Mammary epithelial cell (primary cell): Measurements from ENCODE around the gene NUP188.
"Not testable (repeated sequence)": the region's sequence is repeated elsewhere in the genome, so short reads cannot be mapped to it uniquely, and the experiment has no call there.

ENCODE experiments used
- CTCF ChIP-seq, 2 donors: IDR thresholded peaks in 1 of 2; conservative IDR thresholded peaks in 1 of 2; 2 replicates each; pipeline ENCODE4 v1.5.1; 2011 to 2012; ENCODE audit warnings: inconsistent platforms in 2 of 2, low read length in 2 of 2, mild to moderate bottlenecking in 2 of 2, control low read depth in 1 of 2, low read depth in 1 of 2; ENCODE audit not compliant: insufficient read depth in 1 of 2; ENCODE audit errors: extremely low read depth in 1 of 2
- EZH2 ChIP-seq: IDR thresholded peaks from 2 replicates; pipeline ENCODE4 v1.6.1; 2012; ENCODE audit warnings: low read length, inconsistent platforms, borderline replicate concordance

DNA sequence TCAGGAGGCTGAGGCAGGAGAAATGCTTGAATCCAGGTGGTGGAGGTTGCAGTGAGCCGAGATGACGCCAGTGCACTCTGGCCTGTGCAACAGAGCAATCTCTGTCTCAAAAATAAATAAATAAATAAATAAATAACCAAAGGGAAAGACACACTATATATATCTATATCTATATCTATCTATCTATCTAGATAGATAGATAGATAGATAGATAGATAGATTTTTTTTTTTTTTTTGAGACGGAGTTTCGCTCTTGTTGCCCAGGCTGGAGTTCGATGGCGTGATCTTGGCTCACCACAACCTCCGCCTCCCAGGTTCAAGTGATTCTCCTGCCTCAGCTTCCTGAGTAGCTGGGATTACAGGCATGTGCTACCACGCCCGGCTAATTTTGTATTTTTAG, 13.9 kb downstream of the NUP188 start:
- not testable (repeated sequence) for TF ChIP-seq CTCF (conservative IDR thresholded peaks at IDR 0.05 in 1 of 2, IDR thresholded peaks at IDR 0.05 in 1 of 2; ENCODE audit: extremely low read depth in 1 of 2, insufficient read depth in 1 of 2, low read depth in 1 of 2, low read length in 2 of 2); EZH2
